Activated CD8-positive, alpha-beta memory T cell treated with anti-CD3 and anti-CD28 coated beads, Interleukin-2, amount 50 U/mL, for 1 hour (primary cell): ENCODE data around the gene PLA2G6.
"Not testable (repeated sequence)": the region's sequence is repeated elsewhere in the genome, so short reads cannot be mapped to it uniquely, and the experiment has no call there.

ENCODE experiments used
- DNase-seq: peaks from one replicate; pipeline ENCODE4 v3.0.0-alpha.2; 2020; ENCODE audit errors: extremely low read depth

PLA2G6 gene

DNA sequence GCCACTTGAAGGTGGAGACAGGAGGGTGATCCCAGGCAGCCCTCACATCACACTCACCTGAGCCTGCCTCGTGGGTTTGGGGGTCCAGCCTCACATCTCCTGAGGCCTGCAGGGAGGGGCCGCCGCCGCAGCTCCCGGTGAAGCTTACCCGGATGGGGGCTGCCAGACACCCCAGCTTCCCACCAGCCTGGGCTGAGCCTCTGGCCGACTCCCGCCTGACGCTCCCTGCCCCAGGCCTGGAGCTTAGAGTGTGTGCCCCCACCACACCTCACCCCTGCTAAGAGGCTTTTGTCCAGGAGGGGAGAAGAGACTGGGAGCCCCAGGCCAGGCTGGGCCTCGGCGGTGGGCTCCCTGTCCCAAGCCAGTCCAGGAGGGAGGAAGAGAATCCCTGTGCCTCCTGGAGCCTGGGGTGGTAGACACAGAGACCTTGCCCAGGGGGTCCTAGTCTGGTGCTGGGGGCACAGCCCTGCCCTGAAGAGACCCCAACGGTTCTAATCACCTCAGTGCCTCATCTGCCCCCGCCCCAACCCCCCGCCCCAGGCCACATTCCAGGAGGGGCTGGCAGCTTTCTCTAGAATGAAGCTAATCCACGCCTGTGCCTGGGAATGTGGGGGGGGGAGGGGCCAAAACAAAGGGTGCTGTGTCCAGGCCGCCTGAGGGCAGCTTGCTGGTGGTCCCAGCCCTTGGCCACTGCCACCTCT, 97.5 kb downstream of the PLA2G6 start, which contains the start of gene SLC16A8:
Gene SLC16A8 (minus strand): TSS at position 254 of the 701 bp plus-strand sequence. CDS start 1,311 bp downstream, outside the sequence.
- DNase-seq: no peak

DNA sequence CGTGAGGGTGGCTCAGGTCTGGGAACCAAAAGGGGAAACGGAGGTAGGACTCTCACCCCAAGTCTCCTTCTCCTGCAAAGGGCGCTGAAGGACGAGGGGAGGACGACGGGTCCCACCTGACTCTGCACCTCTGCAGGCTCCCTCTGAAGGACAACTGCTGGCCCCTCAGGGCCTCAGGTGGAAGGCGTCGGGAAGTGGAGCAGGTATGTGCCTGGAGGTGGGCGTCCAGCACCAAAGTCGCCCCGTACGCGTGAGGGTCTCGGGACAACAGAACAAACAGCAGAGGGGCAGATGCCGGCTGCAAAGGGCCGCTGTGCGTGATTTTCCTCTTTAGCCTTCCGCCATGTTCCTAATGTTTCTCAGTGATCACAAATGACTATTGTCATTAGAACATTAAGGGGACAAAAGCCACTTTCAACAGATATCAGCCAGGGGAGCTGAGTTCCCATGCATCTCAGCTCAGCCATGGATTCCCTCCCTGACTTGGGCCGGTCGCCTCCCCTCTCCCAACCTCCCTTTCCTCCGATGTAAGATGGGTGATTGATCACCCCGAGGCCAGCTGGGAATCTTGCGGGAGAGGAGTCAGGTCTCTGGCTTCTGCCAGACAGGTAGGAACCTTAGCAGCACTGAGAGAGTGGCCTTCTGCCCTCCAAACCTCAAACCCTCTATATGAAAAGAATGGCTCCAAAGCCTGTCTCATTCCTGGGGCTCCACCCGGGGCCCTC, 98.5 kb downstream of the PLA2G6 start:
- no peak for DNase-seq

DNA sequence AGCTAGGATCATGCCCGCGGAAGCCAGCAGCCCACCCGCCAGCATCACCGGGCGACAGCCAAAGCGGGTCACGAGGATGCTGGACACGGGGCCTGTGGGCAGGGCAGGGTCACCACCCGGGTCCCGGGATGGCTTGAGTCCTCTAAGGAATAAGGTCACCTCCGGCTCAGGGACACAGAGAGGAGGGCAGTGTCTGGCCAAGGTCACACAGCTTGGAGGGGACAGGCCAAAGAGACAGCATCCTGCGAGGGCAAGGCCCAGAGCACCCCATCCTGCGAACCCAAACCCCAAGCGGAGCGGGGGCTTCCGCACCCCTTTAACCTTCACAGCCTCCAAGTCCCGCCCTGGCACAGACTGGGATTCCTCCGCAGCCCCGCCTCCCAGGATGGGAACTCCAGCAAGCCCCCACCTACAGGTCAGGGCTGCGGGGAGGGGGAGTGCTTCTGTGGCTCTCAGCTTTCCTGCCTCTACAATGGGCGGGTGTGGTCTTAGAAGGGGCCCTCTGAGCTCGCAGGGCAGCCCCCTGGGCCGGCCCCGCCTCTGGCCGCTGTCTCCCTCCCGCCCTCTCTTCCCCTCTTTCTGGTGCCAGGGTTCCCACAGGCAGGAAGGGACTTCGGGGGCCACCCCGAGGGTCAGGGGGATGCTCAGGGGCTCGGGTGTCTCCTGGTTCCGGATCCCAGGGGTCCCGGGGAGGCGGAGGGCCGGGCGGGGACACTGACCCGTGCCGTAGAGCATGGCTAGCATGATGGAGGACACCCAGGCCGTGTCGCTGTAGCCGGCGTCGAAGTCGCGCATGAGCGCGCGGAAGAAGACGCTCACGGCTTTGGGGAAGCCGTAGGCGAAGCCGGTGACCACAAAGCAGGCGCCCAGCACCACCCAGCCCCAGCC, 99.4 kb downstream of the PLA2G6 start:
- no peak for DNase-seq

DNA sequence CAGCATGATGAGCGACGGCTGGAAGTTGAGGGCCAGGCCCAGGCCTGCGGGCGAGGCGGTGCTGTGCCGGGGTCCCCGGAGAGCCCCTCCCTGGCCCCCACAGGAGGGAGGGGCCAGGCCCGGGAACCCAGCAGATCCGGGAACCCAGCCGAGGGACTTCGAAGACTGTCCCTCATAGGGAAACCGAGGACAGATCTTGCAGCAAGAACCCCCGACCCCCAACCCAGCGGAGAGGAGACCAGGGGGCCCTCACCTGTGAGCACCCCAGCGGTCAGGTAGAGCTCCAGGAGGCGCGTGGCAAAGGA, 100.0 kb downstream of the PLA2G6 start:
- no peak for DNase-seq

DNA sequence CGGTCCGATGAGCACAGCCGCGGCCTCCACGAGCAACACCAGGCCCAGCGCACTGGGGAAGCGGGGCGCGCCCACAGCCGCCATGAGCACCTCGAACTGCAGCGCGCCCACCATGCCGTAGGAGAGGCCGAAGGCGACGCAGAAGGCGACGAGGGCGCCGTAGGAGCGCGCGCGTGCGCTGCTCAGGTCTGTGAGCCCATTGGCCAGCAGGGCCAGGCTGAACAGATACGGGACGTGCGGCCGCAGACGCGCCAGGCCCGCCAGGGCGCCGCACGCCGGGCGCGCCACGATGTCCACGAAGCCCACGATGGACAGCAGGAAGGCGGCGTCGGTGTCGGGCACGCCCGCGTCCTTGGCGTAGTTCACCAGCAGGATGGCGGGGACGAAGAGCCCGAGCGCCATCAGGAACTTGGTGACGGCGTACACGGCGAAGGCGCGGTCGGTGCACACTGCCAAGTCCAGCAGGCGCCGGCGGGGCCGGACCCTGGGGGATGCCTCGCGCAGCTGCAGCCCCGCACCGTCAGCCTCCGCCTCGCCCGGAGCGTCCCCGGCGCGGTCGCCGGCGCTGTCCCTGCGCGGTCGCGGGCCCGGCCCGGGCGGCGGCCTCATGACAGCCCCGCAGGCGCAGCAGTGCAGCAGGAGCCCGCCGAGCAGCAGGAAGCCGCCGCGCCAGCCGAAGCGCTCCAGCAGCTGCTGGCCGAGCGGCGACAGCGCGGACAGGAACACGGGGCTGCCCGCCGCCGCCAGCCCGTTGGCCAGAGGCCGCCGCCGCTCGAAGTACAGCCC, 100.6 kb downstream of the PLA2G6 start:
- no peak for DNase-seq

DNA sequence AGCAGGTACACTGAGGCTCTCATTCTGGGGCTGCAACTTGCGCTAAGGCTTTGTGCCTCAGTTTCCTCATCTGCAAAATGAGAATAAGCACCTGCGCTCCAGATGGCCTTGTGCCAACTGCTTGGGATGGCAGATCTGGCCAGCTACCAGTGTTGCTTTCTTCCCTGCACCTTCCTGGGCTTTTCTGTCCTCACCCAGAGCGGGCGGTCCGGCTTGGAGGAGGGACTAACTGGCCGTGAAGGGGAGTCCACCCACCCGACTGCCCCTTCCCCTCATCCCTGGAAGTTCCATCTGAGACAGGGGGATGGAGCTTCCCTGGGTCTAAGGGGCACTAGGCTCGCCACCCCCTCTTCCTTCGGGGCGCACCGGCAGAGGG, 101.2 kb downstream of the PLA2G6 start:
- DNase-seq: no peak

DNA sequence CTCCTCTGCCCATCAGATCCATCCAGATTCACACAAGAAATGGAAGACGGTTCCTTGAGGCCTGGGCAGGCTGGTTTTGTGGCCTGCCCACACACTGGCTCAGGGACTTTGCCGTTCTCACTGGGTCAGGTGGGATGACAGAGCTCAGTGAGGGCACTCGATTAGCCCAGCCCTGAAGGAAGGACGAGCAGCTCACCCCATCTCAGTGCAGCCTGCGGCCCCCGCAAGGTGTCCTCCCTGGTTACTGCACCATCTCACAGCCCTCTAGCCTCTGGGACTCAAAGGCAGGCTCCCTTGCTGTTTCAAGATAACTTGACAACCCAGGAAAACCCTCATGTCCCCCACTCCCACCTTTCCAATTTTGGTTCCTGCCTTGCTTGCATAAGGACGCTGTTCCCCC, 101.8 kb downstream of the PLA2G6 start:
- DNase-seq: no peak

DNA sequence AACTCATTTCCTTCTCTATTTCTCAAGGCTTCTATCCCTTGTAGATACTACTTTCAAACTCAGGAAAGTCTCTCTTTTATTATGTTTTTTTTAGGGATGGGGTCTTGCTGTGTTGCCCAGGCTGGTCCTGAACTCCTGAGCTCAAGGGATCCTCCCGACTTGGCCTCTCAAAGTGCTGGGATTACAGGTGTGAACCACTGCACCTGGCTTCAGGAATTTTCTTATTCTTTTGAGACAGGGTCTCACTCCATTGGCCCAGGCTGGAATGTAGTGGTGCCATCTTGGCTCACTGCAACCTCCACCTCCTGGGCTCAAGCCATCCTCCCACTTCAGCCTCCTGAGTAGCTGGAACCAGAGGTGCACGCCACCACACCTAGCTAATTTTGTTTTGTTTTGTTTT, 102.4 kb downstream of the PLA2G6 start:
- not testable (repeated sequence) for DNase-seq

DNA sequence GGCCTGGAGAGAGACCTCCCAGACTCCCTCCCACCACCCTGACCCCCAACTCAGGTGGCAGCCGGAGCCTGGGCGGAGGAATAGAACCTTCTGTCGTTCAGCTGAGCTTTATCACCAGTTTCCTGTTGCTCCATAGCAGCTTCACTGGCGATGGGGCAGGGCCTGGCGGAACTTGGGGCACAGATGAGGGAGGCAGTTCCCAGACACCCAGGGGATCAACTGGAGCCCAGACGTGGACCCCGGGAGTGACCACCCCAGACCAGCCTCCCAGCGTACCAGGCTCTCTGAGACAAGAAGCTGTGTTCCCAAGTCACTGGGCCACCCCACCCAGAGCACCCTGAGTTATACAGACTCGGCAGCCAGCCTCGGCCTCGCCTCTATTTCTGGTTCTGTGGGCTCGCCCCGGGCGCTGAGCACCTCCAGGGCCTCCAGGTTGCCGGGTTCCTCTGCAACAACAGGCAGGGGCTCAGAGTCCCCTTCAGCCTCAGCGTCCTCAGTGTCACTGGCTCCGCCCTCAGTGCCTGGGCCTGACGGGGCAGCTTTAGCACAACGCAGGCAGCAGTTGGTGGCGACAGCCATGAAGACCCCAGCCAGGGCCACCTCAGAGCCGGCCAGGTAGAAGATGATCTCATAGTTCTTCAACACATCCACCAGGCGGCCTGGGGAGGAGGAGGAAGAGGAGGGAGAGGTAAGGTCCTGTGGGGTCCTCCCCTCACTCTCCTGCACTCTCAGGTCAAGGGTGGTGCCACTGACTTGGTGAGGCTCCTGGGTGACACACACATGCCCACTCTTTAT, 103.4 kb downstream of the PLA2G6 start:
- DNase-seq: no peak

DNA sequence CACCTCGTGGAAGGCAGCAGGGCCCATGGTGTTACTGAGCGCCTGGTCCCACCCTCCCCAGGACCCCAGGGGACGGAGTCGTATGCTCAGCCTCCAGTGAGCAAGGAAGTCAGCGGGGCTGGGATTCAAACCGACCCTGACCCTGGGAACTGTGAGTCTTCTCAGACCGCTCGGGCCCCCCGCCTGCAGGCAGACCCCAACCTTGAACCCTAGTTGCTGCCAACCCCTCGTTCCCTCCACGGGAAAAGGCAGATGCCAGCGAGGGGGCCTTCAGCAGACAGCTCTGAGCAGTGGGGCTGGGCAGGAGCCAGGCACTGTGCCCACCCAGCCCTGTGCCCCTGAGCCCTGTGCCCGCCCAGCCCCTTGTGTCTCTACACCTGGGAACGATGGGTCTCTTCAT, 104.0 kb downstream of the PLA2G6 start:
- no peak for DNase-seq

DNA sequence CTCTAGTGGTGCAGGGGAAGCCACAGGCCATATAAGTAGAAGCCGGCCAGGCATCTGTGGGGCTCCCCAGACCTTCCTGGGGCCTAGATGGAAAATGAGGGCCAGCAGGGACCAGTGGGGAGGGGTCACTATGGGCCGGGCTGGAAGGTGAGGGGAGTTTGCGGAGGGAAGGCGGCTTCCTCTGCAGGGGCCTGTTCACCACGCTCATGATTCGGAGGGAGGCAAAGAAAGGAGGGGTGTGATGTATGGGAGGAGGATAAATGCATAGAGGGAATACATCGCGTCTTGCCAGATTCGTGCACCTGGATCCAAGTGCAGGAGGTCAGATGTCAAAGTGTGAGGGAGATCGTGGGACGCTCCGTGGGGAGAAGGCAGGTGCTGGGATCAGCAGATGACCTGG, 104.5 kb downstream of the PLA2G6 start:
- no peak for DNase-seq

DNA sequence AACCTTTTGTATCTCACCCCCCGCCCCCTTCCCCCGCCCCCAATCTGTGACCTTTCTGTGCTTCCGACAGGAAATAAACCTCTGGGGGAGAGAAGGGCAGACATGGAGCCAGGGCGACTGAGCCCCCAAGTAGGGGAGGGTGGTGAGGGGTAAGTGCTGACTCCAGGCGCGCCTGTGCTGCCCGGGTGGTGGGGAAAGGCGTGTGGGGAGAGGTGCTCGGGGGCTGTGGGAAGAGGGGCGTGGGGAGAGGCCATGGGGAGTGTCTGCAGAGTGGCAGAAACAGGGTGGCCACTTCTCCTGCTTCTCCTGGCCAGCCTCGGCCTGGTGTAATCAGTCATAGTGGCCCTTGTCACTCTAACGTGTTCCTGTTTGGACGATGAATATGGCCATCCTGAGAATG, 105.7 kb downstream of the PLA2G6 start:
- DNase-seq: no peak

DNA sequence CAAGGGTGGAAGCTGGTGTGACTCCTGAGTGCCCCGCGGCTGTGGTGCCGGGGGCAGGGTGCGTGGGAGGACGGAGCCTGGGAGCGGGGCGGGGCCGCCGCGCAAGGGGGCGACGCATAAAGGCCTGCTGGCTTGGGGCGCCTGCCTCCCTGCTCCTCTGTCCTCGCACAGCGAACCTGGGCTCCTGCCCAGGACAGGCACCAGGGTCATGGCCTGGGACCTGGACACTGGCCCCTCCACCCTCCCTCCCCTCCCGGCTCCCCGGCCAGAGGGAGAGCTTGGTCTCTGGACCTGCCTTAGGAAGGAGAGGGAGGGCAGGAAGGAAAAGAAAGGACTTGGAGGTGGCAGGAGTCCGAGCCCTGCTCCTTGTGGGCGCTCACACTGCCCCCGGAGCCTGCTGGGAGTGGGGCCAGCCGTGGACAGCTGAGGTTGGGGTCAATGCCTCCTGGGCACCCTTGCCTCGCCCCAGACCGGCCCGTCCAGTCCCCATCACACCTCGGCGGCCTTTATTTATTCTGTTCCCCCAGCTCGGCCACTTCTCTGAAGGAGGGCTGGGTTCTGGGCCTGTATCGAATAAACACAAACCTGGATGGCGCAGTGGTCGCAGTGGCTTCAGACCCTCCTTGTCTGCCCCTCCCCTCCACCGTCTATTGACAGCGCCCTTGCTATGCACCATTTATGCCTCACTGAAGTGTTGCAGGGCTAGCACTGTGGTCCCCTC, 106.4 kb downstream of the PLA2G6 start:
- no peak for DNase-seq

DNA sequence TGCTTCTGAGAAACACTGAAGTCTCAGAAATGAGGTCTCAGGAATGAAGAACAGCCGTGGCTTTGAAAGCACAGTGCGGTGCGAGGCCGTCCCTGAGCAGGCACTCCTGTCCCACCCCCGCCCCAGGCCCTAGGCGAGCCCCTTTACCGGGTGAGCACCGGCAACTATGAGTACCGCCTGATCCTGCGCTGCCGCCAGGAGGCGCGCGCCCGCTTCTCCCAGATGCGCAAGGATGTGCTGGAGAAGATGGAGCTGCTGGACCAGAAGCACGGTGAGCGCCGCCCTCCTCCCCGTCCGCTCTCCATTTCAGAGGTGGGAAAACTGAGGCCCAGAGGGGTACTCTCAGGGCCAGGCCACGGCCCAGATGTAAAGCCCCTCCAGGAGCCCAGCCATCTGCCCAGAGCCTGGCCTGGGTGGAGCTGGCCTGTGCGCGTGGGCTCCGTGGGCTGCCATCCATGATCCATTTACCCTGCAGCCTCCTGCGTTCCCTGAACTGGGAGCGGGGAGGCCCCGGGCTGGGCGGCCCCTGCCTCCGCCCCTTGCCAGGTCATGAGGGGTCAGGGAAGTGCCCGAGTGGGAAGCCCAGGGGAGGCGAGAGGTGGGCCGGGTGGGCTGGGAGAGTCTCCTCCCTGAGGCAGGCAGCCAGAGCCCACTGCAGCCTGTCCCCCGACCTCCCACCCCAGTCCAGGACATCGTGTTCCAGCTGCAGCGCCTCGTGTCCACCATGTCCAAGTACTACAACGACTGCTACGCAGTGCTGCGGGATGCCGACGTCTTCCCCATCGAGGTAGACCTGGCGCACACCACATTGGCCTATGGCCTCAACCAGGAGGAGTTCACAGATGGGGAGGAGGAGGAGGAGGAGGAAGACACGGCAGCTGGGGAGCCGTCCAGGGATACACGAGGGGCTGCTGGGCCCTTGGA, 107.2 kb downstream of the PLA2G6 start:
- DNase-seq: no peak

DNA sequence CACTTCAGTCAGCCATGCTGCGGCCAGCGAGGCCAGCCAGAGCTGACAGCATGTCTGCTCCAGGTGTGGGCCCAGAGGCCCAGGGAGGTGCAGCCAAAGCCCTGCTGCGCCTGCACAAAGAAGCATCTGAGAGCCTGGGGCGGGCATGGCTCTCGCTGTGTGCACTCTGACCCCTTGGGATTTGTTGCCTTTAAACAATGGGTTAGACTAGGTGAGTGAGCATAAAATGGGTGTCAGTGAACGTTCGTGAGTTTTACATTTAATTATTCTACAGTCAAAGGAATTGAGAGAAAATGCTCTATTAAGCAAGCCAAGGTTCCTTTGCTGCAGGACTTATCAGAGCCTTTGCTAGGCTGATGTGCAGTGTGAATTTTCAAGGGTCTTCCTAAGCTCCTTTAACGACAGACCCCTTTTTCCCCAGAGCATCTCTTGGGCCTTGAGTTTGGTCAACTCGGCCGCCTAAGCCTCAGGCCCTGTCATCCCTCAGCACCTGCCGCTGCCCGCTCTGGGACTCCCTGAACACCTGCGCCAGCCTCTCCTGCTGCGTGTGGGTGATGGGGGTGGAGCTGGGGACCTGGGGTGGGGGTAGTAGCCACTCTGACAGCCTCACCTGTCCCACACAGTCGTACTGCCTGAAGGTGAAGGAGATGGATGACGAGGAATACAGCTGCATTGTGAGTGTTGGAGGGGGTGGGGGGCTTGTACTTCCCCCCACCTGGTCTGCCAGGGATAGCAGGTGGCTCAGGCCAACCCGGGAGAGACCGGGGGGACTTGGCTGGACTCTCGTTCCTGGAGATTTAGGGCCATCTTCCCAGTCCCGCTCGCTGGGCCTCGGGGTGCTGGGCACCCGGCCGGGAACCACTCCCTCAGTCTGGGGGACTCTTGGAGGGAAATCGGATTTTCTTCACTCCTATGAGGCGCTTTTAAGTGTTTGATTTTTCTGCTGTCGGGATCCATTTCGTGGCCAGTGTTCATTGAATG, 108.2 kb downstream of the PLA2G6 start:
- DNase-seq: no peak

DNA sequence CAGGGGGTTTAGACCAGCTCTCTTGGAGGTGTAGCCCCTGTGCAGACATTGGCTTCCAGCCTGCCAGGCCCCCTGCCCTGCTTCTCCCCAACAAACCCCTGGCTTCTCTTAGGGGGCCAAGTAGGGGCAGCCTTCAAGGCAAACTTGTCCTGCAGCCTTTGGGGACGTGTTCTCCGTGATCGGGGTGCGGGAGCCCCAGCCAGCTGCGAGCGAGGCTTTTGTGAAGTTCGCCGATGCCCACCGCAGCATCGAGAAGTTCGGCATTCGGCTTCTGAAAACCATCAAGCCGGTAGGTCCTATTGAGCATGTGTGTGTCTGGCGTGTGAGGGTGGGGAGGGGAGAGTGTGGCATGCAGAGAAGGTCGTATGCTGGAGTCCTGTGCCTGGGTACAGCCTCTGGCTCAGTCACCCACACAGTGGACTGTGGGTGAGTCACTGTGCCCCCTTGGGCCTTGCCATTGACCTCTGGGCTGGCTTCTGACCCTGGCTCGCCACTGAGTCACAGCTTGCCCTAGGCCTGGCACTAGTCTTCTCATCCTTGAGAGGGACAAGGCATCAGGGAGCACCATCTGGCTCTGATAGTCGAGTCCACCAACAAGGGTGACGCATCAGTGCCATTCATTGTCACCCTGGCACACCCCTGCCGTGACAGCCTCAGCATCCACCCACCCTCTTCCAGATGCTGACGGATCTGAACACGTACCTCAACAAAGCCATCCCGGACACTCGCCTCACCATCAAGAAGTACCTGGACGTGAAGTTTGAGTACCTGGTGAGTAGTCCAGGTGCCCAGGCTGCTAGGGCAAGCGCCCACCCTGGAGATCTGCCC, 109.1 kb downstream of the PLA2G6 start:
- no peak for DNase-seq
